Measurements from ENCODE around the gene CDC20B. TPM values are rescaled to one million over a fixed set of nuclear protein-coding genes. Genes with fewer than 3 reads are reported as not detected.

CDC20B gene
- total and polyA plus RNA-seq, 2 experiments from 2014 or later: not detected

- Mint-ChIP-seq H3K27ac (no peak overlapping the region), H3K4me3 (no peak overlapping the region), H3K4me1 (no peaks in the 10 kb centered on the region), H3K9me3 (no peaks in the 10 kb centered on the region), H3K36me3 (ENCODE audit: low read depth) (no peaks in the 10 kb centered on the region), H3K27me3 (ENCODE audit: insufficient read depth, low read depth, poor library complexity) (peaks cover 3% of the 10 kb centered on the region)
- peaks cover 14% of the 10 kb centered on the region; the same call in 1 of the 2 replicates for H3K9me2 ChIP-seq (ENCODE audit: insufficient read depth)
- H3K4me1 ChIP-seq (ENCODE audit: insufficient read depth): no peaks in the 10 kb centered on the region
- H4K20me1 ChIP-seq (replicated peaks; ENCODE audit: insufficient read depth): no peaks in the 10 kb centered on the region
- ATAC-seq (peak; percentile 75), DNase-seq (ENCODE audit: low spot score) (peak; percentile 16)
- no peak overlapping the region for H3K4me2 ChIP-seq
- H3K4me3 ChIP-seq: no peak overlapping the region
- H3K36me3 ChIP-seq (ENCODE audit: insufficient read depth): no peaks in the 10 kb centered on the region
- TF ChIP-seq ZNF462 (CRISPR knock-in tag; IDR thresholded peaks at IDR 0.05) (0 out of 2 replicates have a peak, but pooled peaks have one; percentile 50), ZNF331 (CRISPR knock-in tag; IDR thresholded peaks at IDR 0.05; ENCODE audit: low read depth) (no peak)
- H3K79me2 ChIP-seq (replicated peaks; ENCODE audit: insufficient read depth): no peaks in the 10 kb centered on the region
- H2AFZ ChIP-seq: peak overlapping the region; percentile 33; the same call in 1 of the 2 replicates
- no peaks in the 10 kb centered on the region for H3K27me3 ChIP-seq (ENCODE audit: insufficient read depth)
- no peak overlapping the region for H3K27ac ChIP-seq (ENCODE audit: low read depth)
- no peaks in the 10 kb centered on the region for H3F3A ChIP-seq (replicated peaks; ENCODE audit: low read depth)
These were observed 101.6 kb downstream of the CDC20B start for GRCh38 chr5:55071413-55071812.

DNA sequence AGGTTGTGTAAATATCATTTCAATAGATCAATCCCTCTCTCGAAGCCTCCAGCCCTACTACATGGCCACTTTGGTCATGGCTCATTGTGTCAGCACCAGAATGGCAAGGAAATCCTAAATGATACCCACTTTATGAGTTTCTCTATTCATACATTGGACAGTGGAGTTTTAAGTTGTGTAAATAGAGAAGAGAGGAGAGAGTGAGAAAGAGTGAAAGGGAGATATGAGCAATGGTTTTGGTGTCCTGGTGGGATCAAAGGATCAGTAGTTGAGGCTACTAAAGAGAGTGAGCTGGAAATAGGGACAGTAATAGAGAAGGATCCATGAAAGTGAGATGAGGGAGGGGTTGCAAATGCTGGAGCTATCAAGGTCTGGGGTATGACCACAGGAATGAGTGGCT lies 102.0 kb downstream of the CDC20B start:
- Mint-ChIP-seq H3K27me3 (ENCODE audit: insufficient read depth, low read depth, poor library complexity) (peaks cover 3% of the 10 kb centered on the region), H3K9me3 (no peaks in the 10 kb centered on the region), H3K4me3 (no peak overlapping the region; the same call in 2 of the 3 replicates), H3K36me3 (ENCODE audit: low read depth) (no peaks in the 10 kb centered on the region), H3K27ac (no peak overlapping the region), H3K4me1 (no peaks in the 10 kb centered on the region)
- Histone ChIP-seq H3K4me1 (ENCODE audit: insufficient read depth) (no peaks in the 10 kb centered on the region), H4K20me1 (replicated peaks; ENCODE audit: insufficient read depth) (no peaks in the 10 kb centered on the region), H2AFZ (no peak overlapping the region), H3K9me2 (ENCODE audit: insufficient read depth) (peaks cover 14% of the 10 kb centered on the region; the same call in 1 of the 2 replicates), H3K79me2 (replicated peaks; ENCODE audit: insufficient read depth) (no peaks in the 10 kb centered on the region), H3F3A (replicated peaks; ENCODE audit: low read depth) (no peaks in the 10 kb centered on the region), H3K27ac (ENCODE audit: low read depth) (no peak overlapping the region), H3K4me3 (no peak overlapping the region), H3K4me2 (no peak overlapping the region), H3K27me3 (ENCODE audit: insufficient read depth) (no peaks in the 10 kb centered on the region), H3K36me3 (ENCODE audit: insufficient read depth) (no peaks in the 10 kb centered on the region)
- no peak for DNase-seq (ENCODE audit: low spot score)
- no peak for ATAC-seq
- TF ChIP-seq POLR2AphosphoS5 (IDR thresholded peaks at IDR 0.05; ENCODE audit: low read depth) (no peak), ZNF331 (CRISPR knock-in tag; IDR thresholded peaks at IDR 0.05; ENCODE audit: low read depth) (no peak), NANOG (IDR thresholded peaks at IDR 0.05; ENCODE audit: borderline replicate concordance) (no peak), ZNF462 (CRISPR knock-in tag; IDR thresholded peaks at IDR 0.05) (no peak)
- TF ChIP-seq, protein P1, sequence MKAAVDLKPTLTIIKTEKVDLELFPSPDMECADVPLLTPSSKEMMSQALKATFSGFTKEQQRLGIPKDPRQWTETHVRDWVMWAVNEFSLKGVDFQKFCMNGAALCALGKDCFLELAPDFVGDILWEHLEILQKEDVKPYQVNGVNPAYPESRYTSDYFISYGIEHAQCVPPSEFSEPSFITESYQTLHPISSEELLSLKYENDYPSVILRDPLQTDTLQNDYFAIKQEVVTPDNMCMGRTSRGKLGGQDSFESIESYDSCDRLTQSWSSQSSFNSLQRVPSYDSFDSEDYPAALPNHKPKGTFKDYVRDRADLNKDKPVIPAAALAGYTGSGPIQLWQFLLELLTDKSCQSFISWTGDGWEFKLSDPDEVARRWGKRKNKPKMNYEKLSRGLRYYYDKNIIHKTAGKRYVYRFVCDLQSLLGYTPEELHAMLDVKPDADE (IDR thresholded peaks at IDR 0.05): no peak
